HG03159 (cell line): ENCODE data around the gene ASTL.
"Not testable (repeated sequence)": the region's sequence is repeated elsewhere in the genome, so short reads cannot be mapped to it uniquely, and the experiment has no call there.

Experiments used
- ATAC-seq: cut with Tn5 transposase; IDR thresholded peaks from one replicate; pipeline ENCODE4 v1.9.1; 2021; ENCODE audit warnings: mild to moderate bottlenecking, moderate library complexity; ENCODE audit not compliant: unreplicated experiment

Gene ASTL

DNA sequence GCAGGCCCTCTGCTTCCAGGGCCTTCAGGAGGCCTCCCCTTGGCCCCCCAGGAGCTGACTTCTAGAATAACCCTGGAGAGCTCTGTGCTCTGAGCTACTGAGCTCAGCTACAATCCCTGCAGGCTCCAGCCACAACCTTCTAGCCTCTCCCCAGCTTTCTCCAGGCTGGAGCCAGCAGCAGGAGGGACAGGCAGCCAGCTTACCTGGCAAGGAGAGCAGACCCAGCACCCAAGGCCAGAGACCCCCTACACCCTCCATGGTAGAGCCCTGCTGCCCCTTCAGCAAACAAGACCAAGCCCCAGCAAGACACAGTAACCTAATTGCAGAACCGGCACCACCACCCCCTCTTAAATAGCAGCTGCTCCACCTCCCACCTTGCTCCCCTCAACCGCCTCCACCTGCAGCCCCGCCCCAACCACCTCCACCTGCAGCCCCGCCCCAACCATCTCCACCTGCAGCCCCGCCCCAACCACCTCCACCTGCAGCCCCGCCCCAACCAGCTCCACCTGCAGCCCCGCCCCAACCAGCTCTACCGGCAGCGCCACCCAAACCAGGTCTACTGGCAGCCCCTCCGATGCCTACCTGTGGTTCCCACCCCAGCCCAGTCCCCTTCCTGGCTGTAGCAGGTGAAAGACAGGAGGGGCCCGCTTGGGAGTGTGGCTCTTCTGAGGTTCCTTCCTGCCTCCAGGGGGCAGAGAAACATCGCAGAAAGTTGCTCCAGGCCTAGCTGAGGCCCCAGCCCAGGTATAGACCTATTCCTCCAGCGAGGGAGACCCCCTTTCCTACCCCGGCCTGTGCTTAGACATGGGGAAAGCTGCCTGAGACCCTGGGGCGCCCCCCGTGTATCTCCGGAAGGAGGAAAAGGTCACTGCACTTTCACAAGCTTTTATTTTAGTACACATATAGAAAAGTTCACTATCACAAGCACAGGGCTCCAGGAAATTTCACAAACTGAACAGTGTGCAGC is at the start of gene ASTL:
ASTL (minus strand) TSS at position 324 of the 967 bp plus-strand sequence; CDS start at position 258, 66 bp downstream.
- ATAC-seq: no peak

DNA sequence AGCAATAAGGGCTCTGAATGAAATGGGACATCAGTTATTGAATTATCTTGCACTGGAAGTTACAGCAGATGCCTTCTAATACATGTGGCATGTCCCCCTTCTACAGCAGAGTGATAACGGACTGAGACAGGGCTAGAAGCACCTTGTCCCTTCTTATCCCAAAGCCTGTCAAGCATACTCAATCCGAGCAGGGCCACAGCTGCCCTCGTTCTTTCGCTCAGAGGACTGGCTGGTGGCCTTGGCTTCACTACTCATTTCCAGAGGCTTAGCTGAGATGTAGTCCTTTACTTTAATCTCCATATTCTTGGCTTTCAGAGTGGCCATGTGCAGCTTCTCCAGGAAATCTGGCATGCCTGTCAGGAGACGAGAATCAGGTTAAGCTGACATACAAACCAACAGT is 48.3 kb upstream of the ASTL start:
- ATAC-seq: no peak

DNA sequence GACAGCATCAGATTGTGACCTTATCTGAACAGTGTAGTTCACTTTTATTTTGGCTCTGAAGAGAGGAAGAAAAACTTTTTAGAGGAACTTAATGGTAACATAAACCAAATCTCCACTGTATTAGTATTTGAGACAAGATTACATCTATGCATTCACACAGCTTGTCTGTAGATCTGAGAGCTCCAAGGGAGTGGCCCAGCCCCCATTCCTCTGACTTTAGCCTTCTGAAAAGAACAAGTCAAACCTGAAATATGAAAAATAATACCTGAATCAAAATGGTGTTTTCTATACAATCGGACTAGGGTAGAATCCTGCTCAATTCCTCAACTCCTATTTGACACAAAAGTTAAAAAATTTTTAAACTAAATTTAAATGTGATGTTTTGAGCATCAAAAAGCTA is 47.2 kb upstream of the ASTL start:
- ATAC-seq: no peak

DNA sequence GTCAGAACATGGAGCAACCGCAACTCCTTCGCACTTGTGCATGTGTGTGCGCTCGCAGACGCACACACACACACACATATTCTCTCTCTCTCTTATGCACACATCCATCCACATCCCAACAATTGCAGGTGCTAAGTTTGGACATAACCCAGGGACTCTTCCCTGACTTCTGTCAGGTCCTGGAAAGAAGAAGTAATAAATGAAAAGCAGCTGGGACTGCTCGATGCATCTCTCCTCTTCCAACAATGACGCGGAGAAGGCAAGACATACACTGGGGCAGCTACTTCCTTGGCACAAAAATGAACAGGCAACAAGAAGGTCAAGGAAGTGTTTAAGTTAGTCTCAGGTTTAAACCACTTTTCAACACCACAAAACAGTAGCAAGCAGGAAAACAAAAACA is 46.7 kb upstream of the ASTL start:
- ATAC-seq: no peak

DNA sequence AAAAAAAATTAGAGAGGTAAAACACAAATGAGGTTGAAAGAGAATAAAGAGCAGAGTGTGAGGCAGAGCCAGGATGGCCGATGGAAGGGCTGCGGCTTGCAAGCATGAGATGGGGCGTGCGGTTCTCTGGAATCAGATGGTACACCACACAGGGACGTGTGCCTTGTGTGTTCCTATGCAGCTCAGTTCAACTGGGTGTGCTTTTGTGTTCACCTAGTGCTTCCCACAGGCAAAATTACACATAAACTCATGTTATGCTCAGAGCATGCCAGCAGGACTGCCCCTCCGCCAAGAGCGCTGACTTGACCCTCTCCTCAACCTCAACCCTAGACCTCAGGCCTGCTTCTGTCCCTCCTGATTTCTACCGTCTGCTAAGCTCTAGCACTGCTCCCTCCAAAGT is 45.9 kb upstream of the ASTL start:
- no peak for ATAC-seq

DNA sequence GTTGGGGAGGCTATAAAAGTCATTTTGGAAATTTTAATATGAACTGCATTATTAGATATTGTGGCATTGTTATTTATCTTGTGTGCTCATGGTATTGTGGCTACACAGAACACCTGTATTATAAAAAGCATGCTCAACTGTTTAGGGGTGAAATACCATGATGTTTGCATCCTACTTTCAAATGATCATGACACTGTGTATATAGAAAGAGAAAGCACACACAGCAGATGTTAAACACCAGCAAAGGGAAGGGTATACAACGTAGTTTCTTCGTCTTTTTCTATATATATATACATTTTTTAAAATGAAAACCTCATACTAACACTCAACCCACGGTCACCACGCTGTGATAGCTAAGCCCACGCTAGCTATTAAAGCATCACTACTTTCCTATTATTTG is 43.2 kb upstream of the ASTL start:
- ATAC-seq: no peak

DNA sequence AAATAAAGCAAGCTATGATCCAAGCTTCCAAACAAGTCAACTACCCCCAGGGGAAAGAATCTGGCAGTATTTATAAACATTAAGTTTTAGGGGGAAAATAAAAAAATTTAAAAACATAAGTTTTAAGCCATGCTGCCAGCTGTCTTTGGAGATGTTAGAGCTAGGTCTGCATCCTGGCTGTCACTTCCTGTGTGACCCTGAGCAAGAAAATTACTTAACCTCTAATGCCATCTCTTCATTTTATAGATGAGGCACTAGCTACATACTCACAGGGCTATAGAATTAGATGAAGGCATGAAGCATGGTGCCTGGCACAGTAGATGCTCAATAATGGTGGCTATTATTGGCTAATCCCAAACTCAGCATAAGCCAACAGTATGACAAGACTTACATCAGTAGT is 42.2 kb upstream of the ASTL start:
- ATAC-seq: no peak

DNA sequence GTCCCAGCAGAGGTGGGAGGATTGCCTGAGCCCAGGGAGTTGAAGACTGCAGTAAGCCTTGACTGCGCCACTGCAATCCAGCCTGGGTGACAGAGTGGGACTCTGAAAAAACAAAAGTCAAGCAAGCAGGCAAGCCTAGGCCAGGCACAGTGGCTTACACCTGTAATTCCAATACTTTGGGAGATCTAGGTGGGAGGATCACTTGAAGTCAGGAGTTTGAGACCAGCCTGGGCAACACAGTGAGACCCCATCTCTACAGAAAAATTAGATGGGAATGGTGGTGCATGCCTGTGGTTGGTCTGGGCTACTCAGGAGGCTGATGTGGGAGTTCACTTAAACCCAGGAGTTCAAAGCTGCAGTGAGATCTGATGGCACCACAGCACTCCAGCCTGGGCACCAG is 41.7 kb upstream of the ASTL start:
- no peak for ATAC-seq

DNA sequence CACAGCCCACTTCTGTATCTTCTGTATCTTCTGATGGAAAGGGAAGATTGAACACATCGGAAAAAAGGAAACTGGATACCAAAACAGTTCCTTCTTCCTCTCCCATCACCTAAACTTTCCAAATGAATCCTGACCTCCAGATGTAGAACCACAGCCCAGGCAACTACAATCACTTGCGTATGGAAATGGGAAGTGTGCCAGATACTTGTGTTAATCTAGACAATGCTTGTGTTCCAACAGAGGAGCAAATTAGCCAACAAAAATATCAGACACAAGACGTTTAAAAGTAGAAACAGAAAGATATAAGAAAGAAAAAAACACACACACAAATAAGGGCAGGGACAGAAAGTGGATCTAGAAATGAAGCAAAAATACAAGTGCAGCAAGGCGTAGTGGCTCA is 38.4 kb upstream of the ASTL start:
- ATAC-seq: no peak

DNA sequence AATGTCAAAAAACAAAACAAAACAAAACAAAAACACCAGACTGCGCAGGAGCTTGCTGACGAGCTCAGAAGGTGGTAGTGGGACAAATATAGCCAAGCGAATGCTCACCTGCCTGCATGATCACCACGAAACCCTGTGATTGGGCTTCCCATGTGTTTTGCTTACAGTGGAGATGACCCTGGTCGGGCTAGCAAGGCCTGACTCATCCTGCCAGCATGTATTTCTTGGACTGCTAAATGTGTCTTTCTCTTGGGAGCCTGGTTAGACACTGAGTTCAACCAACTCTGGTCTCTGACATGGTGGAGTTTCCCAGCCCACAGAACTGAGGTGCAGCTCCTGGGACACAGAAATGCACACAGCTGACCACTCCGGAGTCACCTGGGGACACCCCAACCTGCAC is 37.6 kb upstream of the ASTL start:
- no peak for ATAC-seq

DNA sequence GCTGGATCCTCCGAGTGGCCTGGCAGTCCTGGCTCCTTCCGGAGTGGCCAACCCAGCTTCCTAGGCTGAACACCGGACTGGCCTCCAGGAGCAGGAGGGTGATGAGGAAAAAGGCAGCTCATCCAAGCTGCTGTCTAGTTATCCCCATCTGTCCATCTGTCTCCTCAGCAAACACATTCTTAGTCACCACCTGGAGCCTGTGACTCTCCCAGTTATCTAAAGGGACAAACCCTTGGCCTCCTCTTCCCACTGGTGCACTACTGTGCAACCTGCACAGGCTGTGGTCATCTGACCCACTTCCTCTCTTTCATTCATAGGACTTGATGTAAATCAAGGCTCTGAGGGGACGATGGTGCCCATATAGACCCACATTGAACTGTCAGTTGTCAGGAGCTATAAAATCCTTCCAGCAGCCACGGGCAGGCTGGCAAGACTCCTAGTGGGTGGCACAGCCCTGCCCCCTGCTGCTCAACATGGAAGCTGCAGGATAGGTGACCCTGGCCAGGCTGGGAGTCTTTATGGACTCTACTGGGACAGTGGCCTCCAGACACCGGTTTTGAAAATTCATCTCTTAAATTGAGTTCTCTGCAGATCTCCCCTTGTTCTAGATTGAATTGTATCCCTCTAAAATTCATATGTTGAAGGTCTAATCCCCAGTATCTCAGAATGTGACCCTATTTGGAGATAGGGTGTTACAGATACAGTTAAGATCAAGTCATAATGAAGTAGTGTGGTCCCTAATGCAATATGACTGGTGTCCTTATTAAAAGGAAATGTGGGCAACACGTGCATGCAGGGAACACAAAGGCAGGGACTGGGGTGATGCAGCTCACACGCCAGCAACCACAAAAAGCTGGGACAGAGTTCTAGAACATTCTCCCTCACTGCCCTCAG is 36.2 kb upstream of the ASTL start:
- ATAC-seq: peak; percentile 72

DNA sequence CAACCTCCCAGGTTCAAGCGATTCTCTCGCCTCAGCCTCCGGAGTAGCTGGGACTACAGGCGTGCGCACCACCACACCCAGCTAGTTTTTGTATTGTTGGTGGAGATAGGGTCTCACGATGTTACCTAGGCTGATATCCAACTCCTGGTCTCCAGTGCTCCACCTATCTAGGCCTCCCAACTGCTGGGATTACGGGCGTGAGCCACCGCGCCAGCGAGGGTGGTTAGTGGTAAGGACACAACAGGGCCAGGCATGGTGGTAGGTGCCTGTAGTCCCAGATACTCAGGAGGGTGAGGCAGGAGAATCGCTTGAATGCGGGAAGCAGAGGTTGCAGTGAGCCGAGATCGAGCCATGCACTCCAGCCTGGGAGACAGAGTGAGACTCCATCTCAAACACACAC is 33.5 kb upstream of the ASTL start:
- ATAC-seq: no peak

DNA sequence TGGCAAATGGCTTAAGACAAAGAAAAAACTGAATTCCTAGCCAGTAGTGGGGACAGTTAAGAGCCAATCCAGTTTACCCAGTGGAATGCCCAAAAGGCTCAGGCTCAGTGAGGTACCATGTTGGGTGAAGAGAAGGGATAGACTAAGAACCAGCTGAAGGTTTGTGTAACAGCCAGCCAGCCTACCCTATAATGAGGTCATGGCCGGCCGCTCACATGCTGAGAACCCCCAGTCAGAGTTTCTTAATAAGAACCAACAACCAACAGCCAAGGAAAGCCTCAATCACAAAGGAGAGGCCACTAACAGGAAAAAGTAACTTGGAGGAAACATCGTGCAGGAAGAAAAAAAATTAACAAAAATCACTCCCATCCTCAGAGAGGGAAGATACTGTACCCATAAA is 32.3 kb upstream of the ASTL start:
- ATAC-seq: no peak

DNA sequence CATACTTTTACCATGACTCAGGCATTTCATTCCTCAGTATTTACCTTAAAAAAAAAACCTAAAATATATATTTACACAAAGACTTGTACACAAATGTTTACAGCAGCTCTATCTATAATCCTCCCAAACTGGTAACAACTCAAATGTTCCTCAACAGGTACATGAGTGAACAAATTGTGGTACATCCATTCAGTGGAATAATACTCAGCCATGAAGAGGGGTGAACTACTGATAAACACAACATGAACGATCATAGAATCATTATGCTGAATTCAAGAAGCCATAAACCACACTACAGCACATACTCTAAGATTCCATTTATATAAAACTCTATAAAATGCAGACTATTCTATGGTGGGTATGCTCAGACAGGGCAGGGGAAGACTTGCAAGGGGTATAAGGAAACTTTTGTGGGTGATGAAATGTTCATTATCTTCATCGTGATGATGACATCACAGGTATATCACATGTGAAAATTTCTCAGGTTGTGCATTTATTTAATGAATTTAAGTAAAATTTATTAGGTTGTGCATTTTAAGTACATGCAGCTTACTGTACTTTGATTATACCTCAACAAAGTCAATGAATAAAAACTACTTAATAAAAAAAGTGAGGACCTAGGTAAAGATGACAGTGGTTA is 31.7 kb upstream of the ASTL start:
- ATAC-seq: no peak

DNA sequence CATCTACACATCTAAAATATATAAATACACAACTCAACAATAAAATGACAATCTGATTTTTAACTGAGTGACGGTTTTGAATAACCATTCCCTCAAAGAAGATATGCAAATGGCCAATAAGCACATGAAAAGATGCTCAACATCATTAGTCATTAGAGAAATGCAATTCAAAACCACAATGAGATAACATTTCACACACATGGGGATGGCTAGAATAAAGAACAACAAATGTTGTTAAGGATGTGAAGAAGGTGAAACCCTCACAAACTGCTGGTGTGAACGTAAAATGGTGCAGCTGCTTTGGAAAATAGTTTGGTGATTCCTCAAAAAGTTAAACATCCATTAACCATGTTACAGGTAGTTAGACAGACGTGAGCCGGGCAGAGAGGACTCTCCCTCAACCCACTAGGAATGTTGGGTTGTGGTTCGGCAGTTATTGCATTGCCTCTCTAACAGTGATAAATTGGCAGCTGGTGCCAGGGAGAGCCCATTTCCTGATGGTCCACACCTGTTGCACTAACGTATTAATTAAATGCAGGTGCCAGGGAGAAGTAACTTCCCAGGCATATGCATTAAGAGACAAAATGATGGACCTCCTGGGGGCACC is 29.2 kb upstream of the ASTL start:
- ATAC-seq: no peak

DNA sequence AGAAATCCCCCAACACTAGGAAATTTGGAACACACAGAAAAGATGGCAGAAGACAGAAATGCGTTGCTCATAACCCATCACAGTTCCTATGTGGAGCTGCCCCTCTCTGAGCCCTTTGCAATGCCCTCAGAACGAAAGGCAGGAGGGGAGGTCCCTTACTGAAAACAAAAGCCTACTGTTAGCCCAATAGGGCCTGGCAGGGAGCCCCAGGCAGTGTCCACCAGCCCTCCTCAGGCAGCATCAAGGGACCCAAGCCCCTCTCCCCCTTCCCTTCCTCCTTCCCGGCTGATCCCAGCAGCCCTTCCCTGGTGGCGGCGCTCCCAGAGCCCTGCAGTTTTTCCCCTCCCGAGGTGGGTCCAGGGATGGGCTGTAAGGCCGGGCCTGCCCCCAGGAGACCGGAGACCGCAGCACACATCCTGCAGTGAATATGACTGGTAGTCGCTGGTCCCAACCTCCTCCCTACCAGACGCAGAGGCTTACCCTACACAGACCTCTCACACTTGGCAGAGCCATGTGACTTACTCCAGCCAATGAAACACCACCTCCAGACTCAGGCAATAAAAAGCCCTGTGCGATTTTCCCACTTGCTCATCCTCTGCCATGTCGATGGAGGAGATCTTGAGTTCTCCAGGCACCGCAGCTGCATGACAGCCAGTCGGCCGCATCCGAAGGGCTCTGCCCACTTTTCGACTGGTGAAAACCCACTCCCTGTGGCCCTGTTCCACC is 26.3 kb upstream of the ASTL start:
- ATAC-seq: peak; percentile 59

DNA sequence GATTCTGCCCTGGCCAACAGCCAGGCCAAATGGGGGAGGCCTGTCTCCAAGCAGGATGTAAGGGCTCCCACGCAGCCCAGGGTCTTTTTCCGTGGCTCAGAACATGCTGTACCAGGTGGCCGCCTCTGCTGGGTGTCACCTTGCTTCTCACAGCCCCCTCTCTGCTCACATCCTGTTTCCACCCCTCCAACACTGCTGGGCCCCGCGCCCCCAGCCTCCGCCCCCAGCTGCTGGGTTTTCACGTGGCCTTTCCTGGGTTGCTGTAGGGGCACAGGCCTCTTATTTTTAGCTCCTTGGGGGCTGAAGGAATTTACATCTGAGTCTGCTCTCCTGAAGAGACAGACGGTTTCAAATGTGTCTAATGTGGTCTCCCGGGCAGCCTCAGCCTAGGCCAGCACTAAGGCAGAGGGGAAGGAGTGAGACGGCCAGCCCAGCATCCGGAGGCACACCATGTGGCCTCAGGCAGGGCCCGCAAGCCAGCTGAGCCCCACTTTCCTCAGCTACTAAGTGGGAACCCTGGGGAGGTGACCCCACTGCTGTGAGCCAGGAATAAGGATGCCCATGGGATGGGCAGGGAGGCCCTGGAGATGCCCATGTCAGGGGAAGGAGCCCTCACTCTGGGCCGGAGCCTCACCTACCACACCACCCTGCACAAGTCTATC is 25.6 kb upstream of the ASTL start:
- peak; percentile 71 for ATAC-seq

DNA sequence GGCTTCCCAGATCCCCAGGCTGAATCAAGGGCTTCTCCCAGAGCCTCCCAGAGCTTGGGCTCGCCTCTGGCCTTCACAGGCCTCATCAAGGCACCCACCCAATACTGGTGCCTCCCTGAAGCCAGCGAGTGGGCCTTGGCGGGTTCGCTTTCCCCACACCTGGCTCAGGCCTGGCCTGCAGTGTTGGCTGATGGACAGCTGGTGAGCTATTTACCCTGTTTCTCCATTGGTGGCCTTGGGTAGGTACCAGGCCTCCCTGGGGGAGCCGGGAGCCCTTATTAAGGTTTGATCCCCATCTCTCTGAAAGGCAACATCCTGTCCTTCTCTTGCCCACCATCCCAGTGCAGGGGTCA is 25.1 kb upstream of the ASTL start:
- ATAC-seq: peak; percentile 18

DNA sequence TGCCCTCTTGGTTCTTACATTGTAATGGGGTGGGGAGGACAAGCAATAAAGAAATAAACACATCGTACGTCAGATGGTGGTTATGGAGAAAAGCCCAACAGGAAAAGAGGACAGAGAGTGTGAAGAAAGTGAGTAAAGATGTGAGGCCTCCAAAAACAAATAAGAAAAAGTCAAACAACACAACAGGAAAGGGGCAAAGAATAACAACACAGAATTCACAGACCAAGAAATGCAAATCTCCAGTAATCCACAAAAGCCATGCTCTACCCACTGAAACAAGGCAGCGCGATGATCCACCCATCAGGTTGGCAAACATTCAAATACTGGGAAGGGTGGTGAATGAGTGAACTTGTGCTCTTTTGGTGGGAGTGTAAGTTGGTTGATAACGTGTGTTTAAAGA is 23.6 kb upstream of the ASTL start:
- no peak for ATAC-seq

DNA sequence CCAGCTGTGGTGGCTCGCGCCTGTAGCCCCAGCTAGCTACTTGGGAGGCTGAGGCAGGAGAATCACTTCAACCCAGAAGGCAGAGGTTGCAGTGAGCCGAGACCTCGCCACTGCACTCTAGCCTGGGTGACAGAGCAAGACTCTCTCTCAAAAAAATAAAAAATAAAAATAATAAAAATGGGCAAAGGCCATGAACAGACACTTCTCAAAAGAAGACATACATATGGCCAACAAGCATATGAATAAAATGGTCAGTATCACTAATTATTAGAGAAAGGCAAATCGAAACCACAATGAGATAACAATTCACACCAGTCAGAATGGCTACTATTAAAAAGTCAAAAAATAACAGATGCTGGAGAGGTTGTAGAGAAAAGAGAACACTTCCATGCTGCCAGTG is 22.1 kb upstream of the ASTL start:
- ATAC-seq: not testable (repeated sequence)
